Fibroblast of peridontal ligament (primary cell): ENCODE results near the gene ADAM23.

Experiments
- DNase-seq: peaks from one replicate; pipeline ENCODE4 v3.0.0-alpha.2; 2010; ENCODE audit errors: extremely low read depth

ADAM23 gene

DNA sequence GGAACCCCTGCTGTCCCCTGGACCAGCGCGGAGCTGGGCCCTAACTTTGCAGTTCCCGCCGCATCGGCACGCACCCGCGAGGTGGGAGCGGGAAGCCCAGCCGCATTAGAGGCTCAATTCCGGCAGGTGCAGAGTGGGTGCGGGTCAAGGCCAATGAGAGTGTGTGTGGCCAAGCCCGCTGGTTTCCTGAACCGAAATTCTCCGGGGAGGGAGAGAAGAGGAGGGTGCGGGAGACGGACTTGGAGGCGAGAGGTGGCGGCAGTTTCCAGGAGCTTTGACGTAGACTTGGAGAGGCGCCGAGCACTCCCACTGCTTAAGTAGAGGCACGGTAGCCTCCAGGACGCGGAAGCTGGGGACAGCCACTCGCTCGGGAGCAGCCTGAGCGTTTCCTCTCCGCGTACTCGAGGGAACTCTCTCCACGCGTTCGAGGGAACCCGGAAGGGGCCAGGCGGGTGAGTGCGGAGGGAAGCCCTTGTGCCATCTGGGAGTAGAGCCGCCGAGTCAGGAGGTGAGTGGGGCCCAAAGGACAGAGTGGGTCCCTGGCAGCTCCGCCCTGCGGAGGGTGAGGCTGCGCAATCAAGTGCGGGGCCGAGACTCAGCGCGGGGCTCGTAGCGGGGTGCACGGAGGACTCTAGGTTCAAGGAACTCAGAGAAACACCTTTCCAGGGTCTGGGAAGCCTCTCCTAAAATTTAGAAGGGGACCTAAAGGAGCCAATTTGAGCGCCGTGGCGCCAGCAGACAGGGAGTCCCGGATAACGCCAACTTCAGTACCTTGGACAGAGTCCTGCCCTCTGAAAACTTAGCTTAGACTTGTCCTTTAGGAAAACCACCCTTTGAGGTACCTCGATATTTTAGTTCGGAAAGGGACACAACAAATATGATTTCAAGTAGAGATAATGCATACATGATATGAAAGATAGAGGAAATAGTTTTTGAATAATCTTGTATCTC is 199.0 kb downstream of the ADAM23 start, which contains the start of gene FAM237A:
TSS of gene FAM237A (plus strand) at position 413 of the 951 bp plus-strand sequence. CDS start 1,750 bp downstream, outside the sequence.
- DNase-seq = peak; percentile 73

DNA sequence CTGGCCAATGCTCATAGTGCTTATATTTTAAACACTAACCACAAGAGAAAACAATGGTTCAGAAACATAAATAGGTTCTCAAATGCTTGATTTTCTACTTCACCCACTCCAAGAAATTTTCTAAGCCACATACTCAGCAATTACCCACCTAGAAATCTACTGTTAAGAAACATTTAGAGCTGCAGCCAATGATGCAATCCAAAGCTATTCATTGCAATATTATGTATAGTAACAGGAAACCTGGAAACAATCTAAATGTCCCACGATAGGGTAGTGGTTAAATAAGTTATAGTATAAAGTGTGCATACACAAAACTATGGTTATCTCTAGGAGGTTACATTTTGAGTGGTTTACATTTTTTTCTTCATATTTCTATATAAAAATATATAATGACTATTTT is 204.7 kb downstream of the ADAM23 start:
- peak; percentile 7 for DNase-seq

DNA sequence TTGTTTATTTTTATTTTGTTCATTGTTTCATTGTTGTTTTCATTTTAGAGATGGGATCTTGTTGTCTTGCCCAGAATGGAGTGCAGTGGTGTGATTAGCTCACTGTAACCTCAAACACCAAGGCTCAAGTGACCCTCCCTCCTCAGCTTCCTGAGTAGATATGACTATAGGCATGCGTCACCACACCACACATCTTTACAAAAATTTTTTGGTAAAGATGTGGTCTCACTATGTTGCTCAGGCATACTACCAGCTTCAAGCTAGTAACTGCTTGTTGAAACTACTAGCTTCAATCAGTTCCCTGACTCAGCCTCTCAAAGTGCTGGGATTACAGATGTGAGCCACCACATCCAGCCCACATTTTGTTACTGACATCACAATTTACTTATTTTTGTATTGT is 213.8 kb downstream of the ADAM23 start:
- no peak for DNase-seq

GRCh38 chr2:206665251-206665650 is 221.9 kb downstream of the ADAM23 start:
- DNase-seq = no peak
